ENCODE results near the gene GPR183.
"Not testable (repeated sequence)": the region's sequence is repeated elsewhere in the genome, so short reads cannot be mapped to it uniquely, and the experiment has no call there.

Gene GPR183

GRCh38 chr13:99267927-99268326 is 39.3 kb downstream of the GPR183 start:
- DNase-seq: no peak

DNA sequence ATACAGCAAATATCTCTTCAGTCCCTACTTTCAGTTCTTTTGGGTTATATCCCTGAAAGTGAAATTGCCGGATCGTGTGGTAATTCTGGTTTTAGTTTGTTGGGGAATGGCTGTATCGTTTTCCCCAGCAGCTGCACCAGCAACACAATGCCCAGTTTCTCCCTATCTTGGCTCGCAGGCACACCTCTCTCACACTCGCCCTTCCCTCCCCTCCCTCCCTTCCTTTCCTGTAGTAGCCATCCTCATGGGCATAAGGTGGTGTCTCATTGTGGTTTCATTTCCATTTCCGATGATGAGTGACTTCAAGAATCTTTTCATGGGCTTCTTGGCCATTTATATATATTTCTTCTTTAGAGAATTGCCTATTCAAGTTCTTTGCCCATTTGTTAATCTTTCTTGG is 40.4 kb downstream of the GPR183 start:
- no peak for DNase-seq

DNA sequence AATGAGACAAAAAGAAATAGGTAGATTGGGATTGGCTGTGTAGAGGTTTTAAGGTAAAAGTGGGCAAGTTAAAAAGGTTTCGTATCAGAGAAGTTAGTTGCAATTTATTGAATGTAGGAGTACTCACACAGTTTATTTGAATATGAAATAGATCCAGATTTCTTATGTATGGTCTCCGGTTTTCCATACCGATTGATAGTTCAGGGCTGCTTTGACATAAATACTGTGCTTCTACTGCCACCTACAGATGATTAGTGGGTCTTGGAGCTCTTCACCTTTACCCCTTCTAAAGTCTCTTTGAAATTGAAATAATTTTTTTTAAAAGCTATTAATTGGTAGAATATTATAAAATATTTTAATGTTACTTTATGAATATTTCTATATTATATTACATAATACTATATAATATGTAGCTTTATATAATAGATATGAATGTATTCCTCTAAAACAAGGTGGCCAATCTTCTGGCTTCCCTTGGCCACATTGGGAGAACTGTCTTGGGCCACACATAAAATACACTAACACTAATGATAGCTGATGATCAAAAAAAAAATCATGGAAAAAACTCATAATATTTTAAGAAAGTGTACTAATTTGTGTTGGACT is 41.3 kb downstream of the GPR183 start:
- no peak for DNase-seq

GRCh38 chr13:99265162-99265800 is 41.9 kb downstream of the GPR183 start:
- peak; percentile 65 to 75 for DNase-seq

DNA sequence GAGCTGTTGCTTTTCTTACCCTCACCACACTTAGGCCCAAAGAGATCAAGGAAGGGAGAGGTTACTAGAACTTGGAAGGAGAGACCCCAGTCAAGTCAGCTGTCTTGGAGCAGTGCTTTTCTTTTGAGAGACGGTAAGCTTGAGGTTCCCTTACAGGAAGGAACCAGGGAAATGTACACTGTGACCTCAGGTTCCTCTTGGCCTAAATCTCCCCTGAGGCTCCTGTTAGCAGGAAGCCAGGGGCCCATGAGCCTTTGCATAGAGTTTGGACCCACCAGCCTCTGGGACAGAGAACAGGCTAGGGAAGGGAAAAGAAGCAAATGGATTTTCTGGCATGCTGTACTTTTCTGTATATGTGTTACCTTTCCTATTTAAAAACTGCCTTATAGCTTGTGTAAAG is 43.1 kb downstream of the GPR183 start:
- no peak for DNase-seq

- no peak for DNase-seq
Measured at GRCh38 chr13:99263126-99263785, 43.9 kb downstream of the GPR183 start.

DNA sequence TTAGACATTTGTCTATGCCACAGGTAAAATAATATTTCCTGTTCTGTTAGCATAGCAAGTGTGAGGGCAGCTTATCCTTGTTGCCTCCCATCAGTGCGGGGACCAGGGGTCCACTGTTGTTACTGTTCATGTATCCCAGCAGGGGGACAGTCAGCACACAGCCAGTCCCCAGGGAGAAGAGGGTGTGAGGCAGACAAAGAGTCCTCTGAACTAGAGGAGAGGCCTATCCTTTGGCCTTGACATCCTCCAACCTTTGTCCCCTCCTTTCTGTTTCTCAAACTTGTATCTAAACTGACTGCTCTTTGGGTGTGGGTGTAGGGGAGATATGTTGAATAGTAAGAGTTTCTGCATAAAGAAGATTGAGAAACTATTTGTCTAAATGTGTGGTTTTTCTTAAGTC is 46.1 kb downstream of the GPR183 start:
- DNase-seq: no peak

GRCh38 chr13:99260216-99260615 is 47.0 kb downstream of the GPR183 start:
- DNase-seq: no peak

- no peak for DNase-seq
Measured at GRCh38 chr13:99258946-99259345, 48.3 kb downstream of the GPR183 start.

DNA sequence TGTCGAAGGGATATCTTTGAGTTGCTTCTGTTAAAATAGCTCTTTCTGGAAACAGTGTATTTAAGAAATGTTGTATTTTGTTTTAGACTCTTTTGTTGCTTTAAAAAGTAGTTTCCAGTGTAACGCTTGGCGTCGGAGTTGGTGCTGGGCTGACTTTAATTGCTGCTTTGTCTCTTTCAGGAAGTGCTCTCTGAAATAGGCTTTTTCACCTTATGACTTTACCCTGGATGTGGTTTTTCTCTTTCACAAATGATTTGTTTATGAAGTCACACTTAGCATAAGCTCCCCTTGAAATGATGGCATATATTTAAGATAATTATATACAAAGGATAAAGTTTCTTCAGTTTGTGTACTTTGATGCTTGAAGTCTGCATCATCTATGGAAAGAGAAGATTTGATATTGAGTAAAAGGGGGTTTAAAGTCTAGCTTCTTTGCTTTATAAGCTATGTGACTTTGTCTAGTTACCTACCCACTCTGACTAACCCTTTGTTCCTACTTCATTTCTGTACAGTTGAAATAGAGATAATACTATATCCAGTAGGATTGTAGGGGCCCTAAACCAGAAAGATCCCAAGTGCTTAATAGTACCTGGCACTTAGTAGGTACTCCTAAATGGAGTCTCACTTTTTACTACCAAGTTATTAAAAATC is 48.9 kb downstream of the GPR183 start, which contains the start of gene GPR18:
TSS of gene GPR18 (minus strand) at position 170 of the 651 bp plus-strand sequence. CDS start 2,507 bp downstream, outside the sequence.
- DNase-seq: peak in 1 of 2 experiments; percentile 39

GRCh38 chr13:99257291-99257690 is 49.9 kb downstream of the GPR183 start:
- DNase-seq: no peak

DNA sequence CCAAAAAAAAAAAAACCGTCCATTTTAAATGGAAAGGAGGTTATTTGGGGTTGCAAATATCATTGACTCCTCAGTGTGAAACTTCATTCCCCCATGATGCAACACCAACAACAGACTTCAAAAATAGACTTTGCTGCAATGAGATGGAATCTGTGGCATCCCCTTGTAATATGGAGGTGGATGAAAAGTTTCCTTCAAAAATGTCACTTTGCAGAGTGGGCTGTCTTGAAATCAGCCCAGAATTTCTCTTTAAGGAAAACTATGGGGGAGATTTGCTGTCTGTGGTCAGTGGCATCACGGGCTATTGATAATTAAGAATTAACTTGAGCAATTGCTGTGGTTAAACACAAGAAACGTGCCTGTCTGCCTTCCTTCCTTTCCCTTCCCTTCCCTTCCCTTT is 50.5 kb downstream of the GPR183 start:
- DNase-seq: no peak

- DNase-seq: no peak
Measured at GRCh38 chr13:99256283-99256682, 50.9 kb downstream of the GPR183 start.

GRCh38 chr13:99255271-99255670 is 51.9 kb downstream of the GPR183 start:
- no peak for DNase-seq

DNA sequence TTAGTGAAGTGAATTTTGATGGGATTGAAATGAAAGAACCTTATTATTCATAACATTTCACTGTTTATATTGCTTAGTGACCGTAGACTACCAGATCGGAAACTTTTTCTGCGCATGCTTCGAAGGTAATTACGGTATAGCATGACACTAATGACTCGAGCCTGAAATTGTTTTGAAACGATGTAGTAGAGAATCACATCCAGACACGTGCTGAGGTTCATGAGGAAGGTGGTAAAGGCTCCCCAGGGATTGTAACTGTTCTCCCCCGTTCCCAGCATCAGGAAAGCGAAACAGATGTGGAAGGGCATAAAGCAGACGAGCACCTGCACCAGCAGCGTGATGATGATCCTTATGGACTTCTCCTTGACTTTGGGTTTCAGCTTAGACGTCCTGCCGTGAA is 52.4 kb downstream of the GPR183 start:
- no peak for DNase-seq

- DNase-seq: no peak
Measured at GRCh38 chr13:99251921-99252320, 55.3 kb downstream of the GPR183 start.

GRCh38 chr13:99250982-99251825 is 56.0 kb downstream of the GPR183 start:
- no peak for DNase-seq

- DNase-seq: not testable (repeated sequence)
Measured at GRCh38 chr13:99249606-99250005, 57.6 kb downstream of the GPR183 start.

DNA sequence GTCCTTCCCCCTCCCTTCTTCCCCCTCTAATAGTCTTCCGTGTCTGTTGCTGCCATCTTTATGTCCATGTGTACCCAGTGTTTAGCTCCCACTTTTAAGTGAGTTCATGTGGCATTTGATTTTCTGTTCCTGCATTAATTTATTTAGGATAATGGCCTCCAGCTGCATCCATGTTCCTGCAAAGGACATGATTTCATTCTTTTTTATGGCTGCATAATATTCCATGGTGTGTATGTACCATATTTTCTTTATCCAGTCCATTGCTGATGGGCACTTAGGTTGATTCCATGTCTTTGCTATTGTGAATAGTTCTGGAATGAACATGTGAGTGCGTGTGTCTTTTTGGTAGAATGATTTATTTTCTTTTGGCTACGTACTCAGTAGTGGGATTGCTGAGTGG is 58.0 kb downstream of the GPR183 start:
- not testable (repeated sequence) for DNase-seq

DNA sequence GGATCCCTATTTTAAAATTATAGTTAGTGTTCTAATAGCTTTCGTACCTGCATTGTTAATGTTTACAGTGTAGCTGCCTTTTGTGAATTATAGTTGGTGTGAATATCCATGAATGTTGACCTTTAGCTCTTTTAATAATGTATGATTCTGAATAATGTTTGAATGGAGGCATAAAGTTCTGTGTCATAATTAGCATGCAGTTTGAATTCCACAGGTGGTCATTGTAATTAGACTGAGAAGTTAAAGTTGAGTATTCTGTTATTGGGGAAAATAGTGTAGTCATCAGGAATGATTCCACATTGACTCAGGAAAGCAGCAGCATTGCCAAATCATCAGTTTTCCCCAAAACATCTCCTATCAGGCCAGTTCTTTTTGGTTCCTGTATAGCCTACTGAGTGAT is 61.1 kb downstream of the GPR183 start:
- DNase-seq: no peak
